ENCODE measurements around the gene DNASE1L1.

Gene DNASE1L1

DNA sequence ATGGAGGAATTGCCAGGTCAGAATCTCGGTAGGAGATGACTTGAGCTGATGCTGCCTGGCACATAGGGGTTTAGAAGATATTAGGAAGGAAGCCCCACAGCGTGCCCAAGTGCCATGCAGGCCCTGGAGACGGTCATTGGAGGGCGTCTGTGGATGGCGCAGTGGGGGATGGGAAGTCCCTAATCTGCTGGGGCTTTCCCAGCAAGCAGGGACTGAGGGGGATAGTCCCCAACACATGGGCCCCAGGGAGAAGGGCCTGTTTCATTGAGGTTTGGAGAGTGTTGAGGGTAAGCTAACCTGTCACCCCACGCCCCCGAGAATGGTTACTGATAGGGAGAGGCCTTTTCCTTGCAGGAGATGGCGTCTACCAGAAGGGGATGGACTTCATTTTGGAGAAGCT lies 10.1 kb upstream of the DNASE1L1 start:
- in situ Hi-C loops (cut with HindIII; ENCODE audit: low pct_ligation_motif_present, low sequenced_read_pairs), result no loop called here
- no peaks in the 10 kb centered on the region for H3K36me3 ChIP-seq (replicated peaks)
- DNase-seq, result no peak
- no peak overlapping the region for H3K4me3 ChIP-seq (ENCODE audit: low read depth, low read length)
- H3K27ac ChIP-seq, result no peak overlapping the region
- TF ChIP-seq, protein P1, sequence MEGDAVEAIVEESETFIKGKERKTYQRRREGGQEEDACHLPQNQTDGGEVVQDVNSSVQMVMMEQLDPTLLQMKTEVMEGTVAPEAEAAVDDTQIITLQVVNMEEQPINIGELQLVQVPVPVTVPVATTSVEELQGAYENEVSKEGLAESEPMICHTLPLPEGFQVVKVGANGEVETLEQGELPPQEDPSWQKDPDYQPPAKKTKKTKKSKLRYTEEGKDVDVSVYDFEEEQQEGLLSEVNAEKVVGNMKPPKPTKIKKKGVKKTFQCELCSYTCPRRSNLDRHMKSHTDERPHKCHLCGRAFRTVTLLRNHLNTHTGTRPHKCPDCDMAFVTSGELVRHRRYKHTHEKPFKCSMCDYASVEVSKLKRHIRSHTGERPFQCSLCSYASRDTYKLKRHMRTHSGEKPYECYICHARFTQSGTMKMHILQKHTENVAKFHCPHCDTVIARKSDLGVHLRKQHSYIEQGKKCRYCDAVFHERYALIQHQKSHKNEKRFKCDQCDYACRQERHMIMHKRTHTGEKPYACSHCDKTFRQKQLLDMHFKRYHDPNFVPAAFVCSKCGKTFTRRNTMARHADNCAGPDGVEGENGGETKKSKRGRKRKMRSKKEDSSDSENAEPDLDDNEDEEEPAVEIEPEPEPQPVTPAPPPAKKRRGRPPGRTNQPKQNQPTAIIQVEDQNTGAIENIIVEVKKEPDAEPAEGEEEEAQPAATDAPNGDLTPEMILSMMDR (IDR thresholded peaks at IDR 0.05; ENCODE audit: low read depth, low read length, missing control alignments), result no peak
- H3K27me3 ChIP-seq (replicated peaks), result no peaks in the 10 kb centered on the region

DNA sequence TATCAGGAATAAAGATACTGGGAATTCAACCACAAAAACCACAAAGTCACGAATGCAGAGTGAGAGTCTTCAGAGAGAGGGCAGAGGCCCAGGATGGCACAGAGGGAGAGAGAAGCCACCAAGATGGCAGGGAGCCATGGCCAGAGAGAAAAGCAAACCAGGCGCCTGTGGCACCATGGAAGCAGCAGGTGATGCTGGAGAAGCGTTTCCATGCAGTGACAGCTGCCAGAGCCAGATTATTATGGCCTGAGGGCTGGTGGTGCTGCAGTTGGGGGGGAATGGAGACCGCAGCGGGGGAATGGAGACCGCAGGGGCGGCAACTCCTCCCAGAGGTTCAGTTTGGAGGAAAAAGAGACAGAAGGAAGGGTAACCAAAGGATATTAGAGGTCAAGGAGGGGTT lies 8.1 kb upstream of the DNASE1L1 start:
- TF ChIP-seq, protein P1 (IDR thresholded peaks at IDR 0.05; ENCODE audit: low read depth, low read length, missing control alignments), result no peak
- in situ Hi-C loops (cut with HindIII; ENCODE audit: low pct_ligation_motif_present, low sequenced_read_pairs), result no loop called here
- H3K36me3 ChIP-seq (replicated peaks), result no peaks in the 10 kb centered on the region
- DNase-seq, result no peak
- H3K27ac ChIP-seq, result no peak overlapping the region
- H3K27me3 ChIP-seq (replicated peaks), result no peaks in the 10 kb centered on the region
- no peak overlapping the region for H3K4me3 ChIP-seq (ENCODE audit: low read depth, low read length)

DNA sequence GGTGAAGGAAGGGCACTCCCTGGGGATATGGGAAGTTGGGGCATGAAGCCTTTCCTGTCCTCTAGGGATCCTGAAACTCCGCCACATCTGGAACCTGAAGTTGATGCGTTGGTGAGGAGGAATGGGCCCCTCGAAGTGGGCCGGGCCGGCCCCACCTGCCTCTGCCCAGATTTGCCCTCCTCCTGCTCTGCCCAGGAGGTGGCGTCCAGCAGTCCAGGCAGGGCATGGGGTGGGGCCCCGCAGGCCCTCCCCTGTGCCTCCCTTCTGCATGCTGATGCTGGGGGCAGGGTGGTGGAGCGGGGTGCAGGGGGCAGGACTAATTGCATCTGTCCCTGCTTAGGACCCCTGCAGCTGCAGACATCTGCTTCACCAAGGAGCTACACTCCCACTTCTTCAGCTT lies 4.1 kb upstream of the DNASE1L1 start:
- H3K36me3 ChIP-seq (replicated peaks), result no peaks in the 10 kb centered on the region
- in situ Hi-C loops (cut with HindIII; ENCODE audit: low pct_ligation_motif_present, low sequenced_read_pairs), result no loop called here
- H3K27ac ChIP-seq, result no peak overlapping the region
- DNase-seq, result no peak
- TF ChIP-seq, protein P1 (IDR thresholded peaks at IDR 0.05; ENCODE audit: low read depth, low read length, missing control alignments), result no peak
- H3K27me3 ChIP-seq (replicated peaks), result no peaks in the 10 kb centered on the region
- no peak overlapping the region for H3K4me3 ChIP-seq (ENCODE audit: low read depth, low read length)

DNA sequence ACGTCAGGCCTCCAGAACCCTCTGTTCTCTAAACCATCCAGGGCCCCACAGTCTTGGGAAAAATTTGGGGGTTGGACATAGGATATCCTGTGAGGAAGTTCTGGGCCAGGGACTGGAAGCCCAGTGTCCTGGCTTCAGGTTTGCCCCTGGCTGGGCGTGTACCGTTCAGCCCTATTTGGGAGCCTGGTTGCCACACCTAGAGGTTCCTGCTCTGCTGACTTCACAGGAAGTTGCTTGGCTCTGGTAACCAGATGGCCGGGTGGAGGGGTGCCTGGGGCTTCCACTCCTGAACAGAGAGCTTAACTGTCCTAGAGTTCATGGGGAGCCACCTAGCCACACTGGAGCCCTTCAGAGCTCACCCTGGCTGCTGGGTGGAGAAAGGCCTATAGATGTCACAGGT lies 3.4 kb upstream of the DNASE1L1 start:
- Histone ChIP-seq H3K4me3 (ENCODE audit: low read depth, low read length) (peak overlapping the region; percentile 59), H3K27me3 (replicated peaks) (no peaks in the 10 kb centered on the region), H3K27ac (no peak overlapping the region), H3K36me3 (replicated peaks) (no peaks in the 10 kb centered on the region)
- in situ Hi-C loops (cut with HindIII; ENCODE audit: low pct_ligation_motif_present, low sequenced_read_pairs), result no loop called here
- TF ChIP-seq, protein P1 (IDR thresholded peaks at IDR 0.05; ENCODE audit: low read depth, low read length, missing control alignments), result no peak
- DNase-seq, result no peak

DNA sequence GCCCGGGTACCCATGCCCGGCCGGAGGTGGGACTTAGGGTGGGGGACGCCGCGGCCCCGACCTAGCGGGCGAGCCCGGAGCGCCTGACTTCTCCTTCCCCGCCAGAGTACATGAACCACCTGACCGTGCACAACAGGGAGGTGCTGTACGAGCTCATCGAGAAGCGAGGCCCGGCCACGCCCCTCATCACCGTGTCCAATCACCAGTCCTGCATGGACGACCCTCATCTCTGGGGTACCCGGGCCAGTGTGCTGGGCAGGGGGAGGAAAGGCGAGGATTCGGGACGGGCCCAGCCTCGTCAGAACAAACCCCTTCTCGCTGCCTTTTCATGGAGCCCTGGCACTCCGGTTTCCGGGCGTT lies 2.9 kb upstream of the DNASE1L1 start:
- no peak for DNase-seq
- in situ Hi-C loops (cut with HindIII; ENCODE audit: low pct_ligation_motif_present, low sequenced_read_pairs), result no loop called here
- TF ChIP-seq, protein P1 (IDR thresholded peaks at IDR 0.05; ENCODE audit: low read depth, low read length, missing control alignments), result no peak
- Histone ChIP-seq H3K27me3 (replicated peaks) (no peaks in the 10 kb centered on the region), H3K4me3 (ENCODE audit: low read depth, low read length) (peak overlapping the region; percentile 59), H3K27ac (no peak overlapping the region), H3K36me3 (replicated peaks) (no peaks in the 10 kb centered on the region)

DNA sequence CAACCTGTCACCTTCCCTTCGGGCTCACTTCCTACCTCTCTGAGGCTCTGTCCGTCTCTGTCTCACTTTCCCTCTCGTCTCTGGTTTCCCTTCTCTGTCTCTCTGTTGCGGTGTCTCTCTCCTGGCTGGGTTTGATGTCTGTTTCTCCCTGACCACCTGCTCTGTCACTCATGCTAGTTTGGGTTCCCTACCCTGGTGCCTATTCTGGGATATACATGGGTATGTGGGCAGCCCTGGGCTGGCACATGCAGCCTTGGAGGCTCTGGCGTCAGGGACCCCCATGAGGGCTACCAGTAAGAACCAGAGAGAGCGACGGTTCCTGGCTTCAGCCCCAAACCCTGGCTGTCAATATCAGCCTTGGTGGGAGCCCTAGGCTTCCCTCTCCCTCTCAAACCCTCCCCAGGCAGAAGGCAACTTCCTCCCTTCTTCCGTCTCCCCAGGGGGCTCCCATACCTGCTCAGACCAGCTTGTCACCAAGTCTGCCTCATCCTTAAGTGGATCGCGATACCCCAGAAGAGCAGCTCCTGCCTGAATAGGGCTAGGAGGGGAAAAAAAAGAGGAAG lies 314 bp downstream of the DNASE1L1 start:
- no peak for DNase-seq
- TF ChIP-seq, protein P1 (IDR thresholded peaks at IDR 0.05; ENCODE audit: low read depth, low read length, missing control alignments), result no peak
- in situ Hi-C loops (cut with HindIII; ENCODE audit: low pct_ligation_motif_present, low sequenced_read_pairs), result no loop called here
- no peaks in the 10 kb centered on the region for H3K27me3 ChIP-seq (replicated peaks)
- H3K36me3 ChIP-seq (replicated peaks), result no peaks in the 10 kb centered on the region
- peak overlapping the region; percentile 76 for H3K27ac ChIP-seq
- H3K4me3 ChIP-seq (ENCODE audit: low read depth, low read length), result peak overlapping the region; percentile 58
